ENCODE data around the gene UBTF.

- TF ChIP-seq POLR2AphosphoS5 (IDR thresholded peaks at IDR 0.05; ENCODE audit: borderline replicate concordance, low read depth, low read length) (peak; percentile 42; the same call in 1 of the 2 replicates), EZH2 (IDR thresholded peaks at IDR 0.05) (no peak)
Observed at GRCh38 chr17:44187131-44187899, 32.2 kb downstream of the UBTF start.

All from SK-N-MC (cell line).